HepG2 (cell line): ENCODE measurements around the gene FTL. TPM values are rescaled to one million over a fixed set of nuclear protein-coding genes. Genes with fewer than 3 reads are reported as not detected.

Experiments
- AHDC1 ChIP-seq: sonication (generic); formaldehyde crosslinking; IDR thresholded peaks from 2 replicates; pipeline ENCODE4 v1.5.1; 2020; ENCODE audit warnings: mild to moderate bottlenecking, missing genetic modification reagents, borderline replicate concordance
- ATF7-NPFF ChIP-seq: sonication (generic); formaldehyde crosslinking; IDR thresholded peaks from 2 replicates; pipeline ENCODE4 v1.8.1; 2023; ENCODE audit warnings: mild to moderate bottlenecking, low read depth, missing genetic modification reagents, moderate library complexity
- CEBPB ChIP-seq: IDR thresholded peaks from 2 replicates; pipeline ENCODE4 v1.6.1; 2011; ENCODE audit warnings: low read depth, low read length, improper control_type of control experiment, borderline replicate concordance
- CREB1 ChIP-seq, 2 experiments: fragments of 450-650 bp in 1 of 2; IDR thresholded peaks; 2 replicates each; pipeline ENCODE4 v1.6.1; 2016 to 2017; ENCODE audit warnings: control low read depth in 1 of 2, mild to moderate bottlenecking in 1 of 2, missing compliant biosample characterization in 1 of 2, missing genetic modification characterization in 1 of 2
- MZF1 ChIP-seq: sonication (generic); formaldehyde crosslinking; IDR thresholded peaks from 2 replicates; pipeline ENCODE4 v1.8.1; 2023; ENCODE audit warnings: mild to moderate bottlenecking, missing genetic modification reagents, borderline replicate concordance
- PHF20 ChIP-seq: sonication (generic); formaldehyde crosslinking; IDR thresholded peaks from 2 replicates; pipeline ENCODE4 v1.5.0; 2020; ENCODE audit warnings: mild to moderate bottlenecking, missing genetic modification reagents
- PHF8 ChIP-seq: sonication (generic); formaldehyde crosslinking; IDR thresholded peaks from 2 replicates; pipeline ENCODE4 v1.5.0; 2020; ENCODE audit warnings: missing genetic modification reagents
- SALL1 ChIP-seq: sonication (generic); formaldehyde crosslinking; IDR thresholded peaks from 2 replicates; pipeline ENCODE4 v1.8.0; 2022; ENCODE audit warnings: mild to moderate bottlenecking, missing genetic modification reagents
- SALL2 ChIP-seq: sonication (generic); formaldehyde crosslinking; IDR thresholded peaks from 2 replicates; pipeline ENCODE4 v1.8.1; 2023; ENCODE audit warnings: mild to moderate bottlenecking, missing genetic modification reagents, inconsistent platforms
- SMARCE1 ChIP-seq: fragments of 450-650 bp; IDR thresholded peaks from 2 replicates; pipeline ENCODE4 v1.6.1; 2017; ENCODE audit warnings: borderline replicate concordance
- SPEN ChIP-seq: sonication (generic); formaldehyde crosslinking; IDR thresholded peaks from 2 replicates; pipeline ENCODE4 v1.5.1; 2020; ENCODE audit warnings: low read depth, mild to moderate bottlenecking, missing genetic modification reagents
- ZFX ChIP-seq: sonication (generic); formaldehyde crosslinking; IDR thresholded peaks from 2 replicates; pipeline ENCODE4 v1.4.0; 2020; ENCODE audit warnings: mild to moderate bottlenecking, low read depth, missing genetic modification reagents, moderate library complexity
- ZNF556 ChIP-seq: sonication (generic); formaldehyde crosslinking; IDR thresholded peaks from 2 replicates; pipeline ENCODE4 v1.4.0; 2020; ENCODE audit warnings: mild to moderate bottlenecking, missing genetic modification reagents, borderline replicate concordance
- ZNF629 ChIP-seq: sonication (generic); formaldehyde crosslinking; conservative IDR thresholded peaks from 2 replicates; pipeline ENCODE4 v1.5.0; 2020; ENCODE audit warnings: missing genetic modification reagents
- ZNF761 ChIP-seq: sonication (generic); formaldehyde crosslinking; conservative IDR thresholded peaks from 2 replicates; pipeline ENCODE4 v1.4.0; 2020; ENCODE audit warnings: mild to moderate bottlenecking, missing genetic modification reagents
- ZSCAN21 ChIP-seq: sonication (generic); formaldehyde crosslinking; IDR thresholded peaks from 2 replicates; pipeline ENCODE4 v1.8.0; 2022; ENCODE audit warnings: mild to moderate bottlenecking, missing genetic modification reagents, moderate library complexity, borderline replicate concordance
- polyA plus RNA-seq, 8 experiments: library from polyadenylated mRNA; depleted of rRNA in 3 of 8; stranded (reverse) in 7 of 8; unstranded in 1 of 8; fragments of >200 nt; fragmentation: Illumina TruSeq in 4 of 8; extraction: Trizol in 4 of 8; gene quantifications; 2 replicates each; pipeline versions ENCODE4 v1.2.1 to v1.2.3, GENCODE V29; 2011 to 2016; ENCODE audit warnings: low read depth in 4 of 8, missing spikeins in 1 of 8, mixed read lengths in 1 of 8; ENCODE audit not compliant: insufficient read depth in 1 of 8
- total RNA-seq, 5 experiments: library from RNA; depleted of rRNA; stranded (reverse); fragments of >200 nt; fragmentation: Illumina TruSeq; extraction: Trizol; gene quantifications; 2 replicates each; pipeline ENCODE4 v1.2.3, GENCODE V29; 2016; ENCODE audit warnings: low read depth in 1 of 5
- TF ChIP-seq, protein P1 (sequence below): sonication (generic); formaldehyde crosslinking; IDR thresholded peaks from 2 replicates; pipeline ENCODE4 v1.9.0; 2021; ENCODE audit warnings: missing genetic modification reagents, borderline replicate concordance

The FTL gene
- total and polyA plus RNA-seq, 2 of the 13 experiments (the other 11 are each of a cell fraction or from before 2014, with no cell fraction given), result 2,721 to 8,800 TPM

DNA sequence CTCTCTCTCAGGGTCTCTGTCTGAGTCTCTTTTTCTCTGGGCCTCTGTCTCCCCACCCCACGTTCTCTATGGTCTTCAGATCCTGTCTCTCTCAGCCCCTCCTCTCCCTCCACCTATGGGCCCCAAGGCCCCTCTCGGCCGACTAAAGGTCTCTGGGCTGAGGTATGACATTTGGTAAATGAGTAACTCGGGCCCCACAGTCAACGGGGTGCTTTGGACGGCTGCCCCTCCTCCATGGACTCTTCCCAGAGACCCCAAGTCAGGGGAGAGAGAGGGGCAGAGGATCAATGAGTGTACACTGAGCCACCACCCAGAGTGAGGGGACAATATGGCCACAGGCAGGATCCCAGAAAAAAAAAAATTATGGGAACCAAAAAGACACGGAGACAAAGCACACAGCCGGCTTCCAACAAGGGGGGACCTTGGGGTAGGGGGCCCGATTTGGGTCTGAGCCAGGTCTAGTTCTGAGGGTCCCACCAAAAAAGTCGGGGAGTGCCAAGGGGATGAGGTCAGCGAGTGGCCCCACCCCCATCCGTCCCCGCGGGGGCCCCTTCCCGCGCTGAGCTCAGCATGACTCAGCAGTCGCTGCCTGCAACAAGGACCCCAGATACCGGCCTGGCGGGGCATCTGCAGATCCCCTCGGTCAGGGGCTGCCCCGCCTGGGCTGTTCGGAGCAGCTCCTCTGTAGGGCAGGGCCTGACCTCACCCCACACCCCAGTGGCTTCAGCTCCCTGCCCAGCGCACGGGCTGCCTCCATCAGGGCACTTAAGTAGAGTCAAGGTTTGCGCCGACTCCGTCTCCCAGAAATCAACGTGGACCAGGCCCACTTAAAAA, 1.5 kb upstream of the FTL start (continued):
- TF ChIP-seq AHDC1 (CRISPR knock-in tag) (no peak), ZFX (CRISPR knock-in tag) (peak; percentile 47), ZNF761 (no peak; the same call in 1 of the 2 replicates), SALL1 (CRISPR knock-in tag) (peak; percentile 58; the same call in 1 of the 2 replicates), PHF20 (CRISPR knock-in tag) (no peak; the same call in 1 of the 2 replicates), MZF1 (CRISPR knock-in tag) (no peak), CEBPB (no peak), SMARCE1 (no peak), ZNF556 (peak; percentile 43; the same call in 1 of the 2 replicates), PHF8 (CRISPR knock-in tag) (peak; percentile 69), ATF7-NPFF (peak; percentile 12; the same call in 1 of the 2 replicates), ZNF629 (CRISPR knock-in tag) (0 out of 2 replicates have a peak, but pooled peaks have one; percentile 20), SPEN (CRISPR knock-in tag) (peak; percentile 36; the same call in 1 of the 2 replicates), ZSCAN21 (CRISPR knock-in tag) (0 out of 2 replicates have a peak, but pooled peaks have one; percentile 61), CREB1 (IDR thresholded peaks at IDR 0.05) (no peak), CREB1 (CRISPR knock-in tag; IDR thresholded peaks at IDR 0.05) (peak; percentile 71; the same call in 1 of the 2 replicates), SALL2 (CRISPR knock-in tag) (no peak)
- TF ChIP-seq, protein P1, sequence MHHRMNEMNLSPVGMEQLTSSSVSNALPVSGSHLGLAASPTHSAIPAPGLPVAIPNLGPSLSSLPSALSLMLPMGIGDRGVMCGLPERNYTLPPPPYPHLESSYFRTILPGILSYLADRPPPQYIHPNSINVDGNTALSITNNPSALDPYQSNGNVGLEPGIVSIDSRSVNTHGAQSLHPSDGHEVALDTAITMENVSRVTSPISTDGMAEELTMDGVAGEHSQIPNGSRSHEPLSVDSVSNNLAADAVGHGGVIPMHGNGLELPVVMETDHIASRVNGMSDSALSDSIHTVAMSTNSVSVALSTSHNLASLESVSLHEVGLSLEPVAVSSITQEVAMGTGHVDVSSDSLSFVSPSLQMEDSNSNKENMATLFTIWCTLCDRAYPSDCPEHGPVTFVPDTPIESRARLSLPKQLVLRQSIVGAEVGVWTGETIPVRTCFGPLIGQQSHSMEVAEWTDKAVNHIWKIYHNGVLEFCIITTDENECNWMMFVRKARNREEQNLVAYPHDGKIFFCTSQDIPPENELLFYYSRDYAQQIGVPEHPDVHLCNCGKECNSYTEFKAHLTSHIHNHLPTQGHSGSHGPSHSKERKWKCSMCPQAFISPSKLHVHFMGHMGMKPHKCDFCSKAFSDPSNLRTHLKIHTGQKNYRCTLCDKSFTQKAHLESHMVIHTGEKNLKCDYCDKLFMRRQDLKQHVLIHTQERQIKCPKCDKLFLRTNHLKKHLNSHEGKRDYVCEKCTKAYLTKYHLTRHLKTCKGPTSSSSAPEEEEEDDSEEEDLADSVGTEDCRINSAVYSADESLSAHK (CRISPR knock-in tag), result no peak
